Fibroblast of lung (primary cell): ENCODE measurements around the gene AKAP13. TPM values are rescaled to one million over a fixed set of nuclear protein-coding genes. Genes with fewer than 3 reads are reported as not detected.

Experiments used
- DNase-seq, 2 donors: peaks; one replicate each; pipeline versions ENCODE4 v3.0.0 to v3.0.0-alpha.2; 2010; ENCODE audit warnings: low read depth in 2 of 2
- H2AFZ ChIP-seq: 2 replicates; pipeline ENCODE4 v1.5.1; 2012; ENCODE audit warnings: low read length, control low read depth, inconsistent platforms
- H3K27ac ChIP-seq: 2 replicates; pipeline ENCODE4 v1.5.1; 2011; ENCODE audit warnings: low read length, control low read depth; ENCODE audit not compliant: insufficient read depth
- H3K27me3 ChIP-seq: 2 replicates; pipeline ENCODE4 v1.5.1; 2011; ENCODE audit warnings: mild to moderate bottlenecking, low read length; ENCODE audit not compliant: control insufficient read depth, insufficient read depth
- H3K36me3 ChIP-seq: 2 replicates; pipeline ENCODE4 v1.5.1; 2011; ENCODE audit warnings: low read length; ENCODE audit not compliant: control insufficient read depth, insufficient read depth
- H3K4me1 ChIP-seq: 2 replicates; pipeline ENCODE4 v1.5.1; 2011; ENCODE audit warnings: low read length; ENCODE audit not compliant: control insufficient read depth, insufficient read depth; ENCODE audit errors: extremely low read depth
- H3K4me2 ChIP-seq: 2 replicates; pipeline ENCODE4 v1.5.1; 2011; ENCODE audit warnings: low read length, control low read depth; ENCODE audit not compliant: insufficient read depth; ENCODE audit errors: extremely low read depth
- H3K4me3 ChIP-seq, 4 experiments: fragments of 200-600 bp in 1 of 4; sonication (generic) in 1 of 4; replicated peaks in 1 of 4; 2 replicates each; pipeline ENCODE4 v1.5.1; 2011 to 2016; ENCODE audit warnings: low read length in 4 of 4, low read depth in 3 of 4, mild to moderate bottlenecking in 3 of 4, control low read depth in 2 of 4, inconsistent platforms in 1 of 4, mixed read lengths in 1 of 4; ENCODE audit not compliant: insufficient read depth in 1 of 4; ENCODE audit errors: control extremely low read depth in 1 of 4
- H3K79me2 ChIP-seq: 2 replicates; pipeline ENCODE4 v1.5.1; 2012; ENCODE audit warnings: mild to moderate bottlenecking, low read length, inconsistent platforms; ENCODE audit not compliant: control insufficient read depth, insufficient read depth
- H3K9ac ChIP-seq: 2 replicates; pipeline ENCODE4 v1.5.1; 2011; ENCODE audit warnings: mild to moderate bottlenecking, low read length, control low read depth; ENCODE audit not compliant: insufficient read depth
- H3K9me3 ChIP-seq: 2 replicates; pipeline ENCODE4 v1.5.1; 2012; ENCODE audit warnings: low read depth, low read length; ENCODE audit not compliant: control insufficient read depth, insufficient read depth
- H4K20me1 ChIP-seq: 2 replicates; pipeline ENCODE4 v1.5.1; 2011; ENCODE audit warnings: low read length; ENCODE audit not compliant: control insufficient read depth, insufficient read depth; ENCODE audit errors: extremely low read depth
- CTCF ChIP-seq, 2 donors: IDR thresholded peaks in 1 of 2; conservative IDR thresholded peaks in 1 of 2; 1 replicate in 1 of 2; 2 replicates in 1 of 2; pipeline ENCODE4 v1.5.1; 2011 to 2012; ENCODE audit warnings: low read length in 2 of 2, control low read depth in 1 of 2, inconsistent platforms in 1 of 2, low read depth in 1 of 2, mild to moderate bottlenecking in 1 of 2
- EZH2 ChIP-seq: IDR thresholded peaks from 2 replicates; pipeline ENCODE4 v1.5.1; 2012; ENCODE audit warnings: low read length, control low read depth, mild to moderate bottlenecking; ENCODE audit errors: missing control alignments
- polyA plus RNA-seq, 2 donors: library from polyadenylated mRNA; depleted of rRNA in 1 of 2; stranded (reverse) in 1 of 2; unstranded in 1 of 2; fragments of >200 nt; gene quantifications; 2 replicates each; pipeline ENCODE4 v1.2.1, GENCODE V29; 2011 to 2012; ENCODE audit warnings: missing spikeins in 1 of 2
- total RNA-seq: library from RNA; depleted of rRNA; stranded (reverse); fragments of >200 nt; gene quantifications from 2 replicates; pipeline ENCODE4 v1.2.1, GENCODE V29; 2014

The AKAP13 gene
- total and polyA plus RNA-seq, 2 donors (not counting 1 experiment from before 2014, with no cell fraction given), result 8.3 to 68.4 TPM

GRCh38 chr15:85780225-85780985 is 400.0 kb downstream of the AKAP13 start:
- TF ChIP-seq CTCF (conservative IDR thresholded peaks at IDR 0.05 in 1 of 2, IDR thresholded peaks at IDR 0.05 in 1 of 2; ENCODE audit: low read depth in 1 of 2, low read length in 2 of 2) (no peak), EZH2 (no peak)
- Histone ChIP-seq H3K4me2 (no peak overlapping the region), H3K79me2 (no peaks in the 10 kb centered on the region), H3K27ac (no peak overlapping the region), H2AFZ (no peak overlapping the region), H3K36me3 (no peaks in the 10 kb centered on the region), H3K9me3 (no peaks in the 10 kb centered on the region), H3K4me3 (no peak overlapping the region), H3K4me1 (no peaks in the 10 kb centered on the region), H4K20me1 (no peaks in the 10 kb centered on the region), H3K27me3 (no peaks in the 10 kb centered on the region), H3K9ac (no peak overlapping the region)
- no peak for DNase-seq

GRCh38 chr15:85781099-85781498 is 400.7 kb downstream of the AKAP13 start:
- no peak overlapping the region for H3K27ac ChIP-seq
- no peak overlapping the region for H2AFZ ChIP-seq
- H3K9me3 ChIP-seq, result no peaks in the 10 kb centered on the region
- H3K4me1 ChIP-seq, result no peaks in the 10 kb centered on the region
- no peak overlapping the region for H3K4me3 ChIP-seq
- no peaks in the 10 kb centered on the region for H3K79me2 ChIP-seq
- no peak for DNase-seq
- no peaks in the 10 kb centered on the region for H3K36me3 ChIP-seq
- H3K9ac ChIP-seq, result no peak overlapping the region
- H3K27me3 ChIP-seq, result no peaks in the 10 kb centered on the region
- no peak overlapping the region for H3K4me2 ChIP-seq
- TF ChIP-seq EZH2 (no peak), CTCF (conservative IDR thresholded peaks at IDR 0.05 in 1 of 2, IDR thresholded peaks at IDR 0.05 in 1 of 2; ENCODE audit: low read depth in 1 of 2, low read length in 2 of 2) (no peak)
- no peaks in the 10 kb centered on the region for H4K20me1 ChIP-seq

- no peak for TF ChIP-seq EZH2
- TF ChIP-seq CTCF (conservative IDR thresholded peaks at IDR 0.05 in 1 of 2, IDR thresholded peaks at IDR 0.05 in 1 of 2; ENCODE audit: low read depth in 1 of 2, low read length in 2 of 2), result no peak
- Histone ChIP-seq H3K9me3 (no peaks in the 10 kb centered on the region), H3K9ac (no peak overlapping the region), H3K27me3 (no peaks in the 10 kb centered on the region), H3K36me3 (no peaks in the 10 kb centered on the region), H3K4me3 (no peak overlapping the region), H3K79me2 (no peaks in the 10 kb centered on the region), H3K27ac (no peak overlapping the region), H4K20me1 (no peaks in the 10 kb centered on the region), H3K4me1 (peaks cover 2% of the 10 kb centered on the region), H2AFZ (no peak overlapping the region), H3K4me2 (no peak overlapping the region)
- no peak for DNase-seq
Measured at GRCh38 chr15:85782064-85782463, 401.7 kb downstream of the AKAP13 start.
